KMS-11 (cell line): Measurements from ENCODE around the gene LHFPL4.

ENCODE experiments used
- H2AFZ ChIP-seq: fragments of 200-600 bp; sonication (generic); 2 replicates; pipeline ENCODE4 v1.6.1; 2016; ENCODE audit warnings: antibody characterized with exemption, mixed run types, low read depth
- H3K27ac ChIP-seq: fragments of 200-600 bp; sonication (generic); 2 replicates; pipeline ENCODE4 v1.6.1; 2016; ENCODE audit warnings: mild to moderate bottlenecking, mixed run types
- H3K27me3 ChIP-seq: fragments of 200-600 bp; sonication (generic); 2 replicates; pipeline ENCODE4 v1.6.1; 2017; ENCODE audit warnings: mild to moderate bottlenecking, low read depth, mixed run types, moderate library complexity; ENCODE audit not compliant: insufficient read depth
- H3K36me3 ChIP-seq: fragments of 200-600 bp; sonication (generic); 2 replicates; pipeline ENCODE4 v1.6.1; 2017; ENCODE audit warnings: mild to moderate bottlenecking, mixed run types; ENCODE audit not compliant: insufficient read depth
- H3K4me1 ChIP-seq: fragments of 200-600 bp; sonication (generic); 2 replicates; pipeline ENCODE4 v1.6.1; 2016; ENCODE audit warnings: mild to moderate bottlenecking, low read depth, mixed run types; ENCODE audit not compliant: poor library complexity, severe bottlenecking
- H3K4me2 ChIP-seq: fragments of 200-600 bp; sonication (generic); 2 replicates; pipeline ENCODE4 v1.7.0; 2016; ENCODE audit warnings: mild to moderate bottlenecking, mixed run types
- H3K4me3 ChIP-seq: fragments of 200-600 bp; sonication (generic); IDR thresholded peaks from 2 replicates; pipeline ENCODE4 v1.6.1; 2017; ENCODE audit warnings: low read depth, low read length, mixed read lengths; ENCODE audit not compliant: insufficient read depth
- H3K79me2 ChIP-seq: fragments of 200-600 bp; sonication (generic); 2 replicates; pipeline ENCODE4 v1.6.1; 2016; ENCODE audit warnings: low read depth, mixed run types; ENCODE audit not compliant: insufficient read depth
- H3K9ac ChIP-seq: fragments of 200-600 bp; sonication (generic); 2 replicates; pipeline ENCODE4 v1.6.1; 2016; ENCODE audit warnings: mild to moderate bottlenecking, mixed run types
- H4K20me1 ChIP-seq: fragments of 200-600 bp; sonication (generic); 2 replicates; pipeline ENCODE4 v1.6.1; 2016; ENCODE audit warnings: mild to moderate bottlenecking, mixed run types; ENCODE audit not compliant: insufficient read depth
- CTCF ChIP-seq: fragments of 200-600 bp; sonication (generic); conservative IDR thresholded peaks from 2 replicates; pipeline ENCODE4 v1.6.1; 2017; ENCODE audit warnings: low read depth, mild to moderate bottlenecking, antibody characterized with exemption, low read length, moderate library complexity, mixed read lengths

The LHFPL4 gene

GRCh38 chr3:9549600-9549999 lies 4.0 kb downstream of the LHFPL4 start:
- H3K36me3 ChIP-seq, result no peaks in the 10 kb centered on the region
- H3K27me3 ChIP-seq, result no peaks in the 10 kb centered on the region
- H2AFZ ChIP-seq, result no peak overlapping the region

GRCh38 chr3:9548991-9549390 lies 4.6 kb downstream of the LHFPL4 start:
- H3K4me1 ChIP-seq, result no peaks in the 10 kb centered on the region
- no peak overlapping the region for H3K27ac ChIP-seq
- no peaks in the 10 kb centered on the region for H3K27me3 ChIP-seq
- no peak overlapping the region for H3K4me3 ChIP-seq
- no peaks in the 10 kb centered on the region for H3K36me3 ChIP-seq
- H3K9ac ChIP-seq, result no peak overlapping the region
- no peaks in the 10 kb centered on the region for H4K20me1 ChIP-seq
- H2AFZ ChIP-seq, result no peak overlapping the region
- TF ChIP-seq CTCF, result no peak
- no peaks in the 10 kb centered on the region for H3K79me2 ChIP-seq
- H3K4me2 ChIP-seq, result no peak overlapping the region

More at GRCh38 chr3:9549600-9549999, 4.0 kb downstream of the LHFPL4 start:
- no peak for TF ChIP-seq CTCF
- Histone ChIP-seq H3K4me1 (peaks cover 5% of the 10 kb centered on the region), H4K20me1 (no peaks in the 10 kb centered on the region), H3K27ac (no peak overlapping the region), H3K9ac (no peak overlapping the region), H3K4me3 (no peak overlapping the region), H3K79me2 (no peaks in the 10 kb centered on the region), H3K4me2 (no peak overlapping the region)

GRCh38 chr3:9542182-9542581 lies 11.4 kb downstream of the LHFPL4 start:
- H3K4me2 ChIP-seq, result no peak overlapping the region
- H3K36me3 ChIP-seq, result no peaks in the 10 kb centered on the region
- H3K9ac ChIP-seq, result no peak overlapping the region
- H3K27me3 ChIP-seq, result no peaks in the 10 kb centered on the region
- H3K79me2 ChIP-seq, result no peaks in the 10 kb centered on the region
- no peaks in the 10 kb centered on the region for H3K4me1 ChIP-seq
- no peak for TF ChIP-seq CTCF
- H3K27ac ChIP-seq, result no peak overlapping the region
- no peak overlapping the region for H3K4me3 ChIP-seq
- no peaks in the 10 kb centered on the region for H4K20me1 ChIP-seq
- H2AFZ ChIP-seq, result no peak overlapping the region

GRCh38 chr3:9536212-9536611 lies 17.4 kb downstream of the LHFPL4 start:
- Histone ChIP-seq H3K9ac (no peak overlapping the region), H3K79me2 (no peaks in the 10 kb centered on the region), H3K27ac (no peak overlapping the region), H3K27me3 (no peaks in the 10 kb centered on the region), H3K4me3 (no peak overlapping the region), H4K20me1 (no peaks in the 10 kb centered on the region), H3K4me2 (no peak overlapping the region), H2AFZ (no peak overlapping the region), H3K36me3 (no peaks in the 10 kb centered on the region), H3K4me1 (no peaks in the 10 kb centered on the region)
- TF ChIP-seq CTCF, result no peak
